ENCODE data around the gene PPP6R1. TPM values are rescaled to one million over a fixed set of nuclear protein-coding genes. Genes with fewer than 3 reads are reported as not detected.
A peak's percentile ranks its signal among the peaks of the same experiment; 100 is the strongest.

PPP6R1 gene
- total RNA-seq, 1 donor from 2014 or later = 63.0 TPM

GRCh38 chr19:55249841-55250240 is 9.0 kb downstream of the PPP6R1 start:
- Mint-ChIP-seq H3K4me3 (ENCODE audit: unreplicated experiment) (no peak overlapping the region), H3K9me3 (ENCODE audit: unreplicated experiment) (no peaks in the 10 kb centered on the region), H3K4me1 (ENCODE audit: unreplicated experiment) (peaks cover 26% of the 10 kb centered on the region), H3K27ac (ENCODE audit: unreplicated experiment) (no peak overlapping the region), H3K27me3 (ENCODE audit: unreplicated experiment) (no peaks in the 10 kb centered on the region), H3K36me3 (ENCODE audit: unreplicated experiment) (peaks cover 4% of the 10 kb centered on the region)
- TF ChIP-seq CTCF (IDR thresholded peaks at IDR 0.05) = no peak
- DNase-seq (ENCODE audit: extremely low spot score, unreplicated experiment) = no peak

GRCh38 chr19:55248704-55249103 is 10.1 kb downstream of the PPP6R1 start:
- no peaks in the 10 kb centered on the region for H3K9me3 Mint-ChIP-seq (ENCODE audit: unreplicated experiment)
- H3K27ac Mint-ChIP-seq (ENCODE audit: unreplicated experiment) = peak overlapping the region; percentile 62
- DNase-seq (ENCODE audit: extremely low spot score, unreplicated experiment) = no peak
- H3K4me1 Mint-ChIP-seq (ENCODE audit: unreplicated experiment) = peaks cover 22% of the 10 kb centered on the region
- no peak for TF ChIP-seq CTCF (IDR thresholded peaks at IDR 0.05)
- H3K4me3 Mint-ChIP-seq (ENCODE audit: unreplicated experiment) = no peak overlapping the region
- peaks cover 8% of the 10 kb centered on the region for H3K36me3 Mint-ChIP-seq (ENCODE audit: unreplicated experiment)
- H3K27me3 Mint-ChIP-seq (ENCODE audit: unreplicated experiment) = no peaks in the 10 kb centered on the region

DNA sequence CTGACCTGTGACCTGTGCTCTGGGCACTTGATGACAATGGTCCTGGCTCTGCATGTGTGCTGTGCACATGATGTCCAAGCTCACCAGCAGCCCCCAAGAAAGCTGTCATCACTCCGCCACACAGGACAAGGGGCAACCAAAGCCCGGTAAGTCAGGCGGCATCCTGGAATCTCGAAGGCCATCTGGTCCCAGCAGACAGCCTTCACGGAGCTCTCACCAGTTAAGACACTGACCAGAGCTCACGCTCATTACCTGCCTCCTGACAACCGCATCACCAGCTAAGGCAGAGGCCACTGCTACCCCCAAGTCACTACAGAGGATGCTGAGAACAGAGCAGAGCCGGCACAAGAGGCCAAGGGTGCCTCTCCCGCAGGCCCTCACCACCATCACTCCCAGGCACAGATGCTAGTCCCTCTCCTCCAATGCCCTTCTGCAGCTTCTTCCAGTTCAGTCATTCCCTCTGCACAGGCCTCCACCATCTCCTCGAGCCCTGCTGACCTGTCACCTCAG is 10.6 kb downstream of the PPP6R1 start:
- DNase-seq (ENCODE audit: extremely low spot score, unreplicated experiment) = no peak
- Mint-ChIP-seq H3K9me3 (ENCODE audit: unreplicated experiment) (no peaks in the 10 kb centered on the region), H3K4me3 (ENCODE audit: unreplicated experiment) (no peak overlapping the region), H3K36me3 (ENCODE audit: unreplicated experiment) (peaks cover 10% of the 10 kb centered on the region), H3K4me1 (ENCODE audit: unreplicated experiment) (peaks cover 22% of the 10 kb centered on the region), H3K27me3 (ENCODE audit: unreplicated experiment) (no peaks in the 10 kb centered on the region), H3K27ac (ENCODE audit: unreplicated experiment) (peak overlapping the region; percentile 62)
- no peak for TF ChIP-seq CTCF (IDR thresholded peaks at IDR 0.05)

GRCh38 chr19:55247621-55248099 is 11.2 kb downstream of the PPP6R1 start:
- H3K9me3 Mint-ChIP-seq (ENCODE audit: unreplicated experiment) = no peaks in the 10 kb centered on the region
- H3K27ac Mint-ChIP-seq (ENCODE audit: unreplicated experiment) = peak overlapping the region; percentile 62
- no peak for TF ChIP-seq CTCF (IDR thresholded peaks at IDR 0.05)
- no peak overlapping the region for H3K4me3 Mint-ChIP-seq (ENCODE audit: unreplicated experiment)
- peaks cover 12% of the 10 kb centered on the region for H3K36me3 Mint-ChIP-seq (ENCODE audit: unreplicated experiment)
- no peaks in the 10 kb centered on the region for H3K27me3 Mint-ChIP-seq (ENCODE audit: unreplicated experiment)
- DNase-seq (ENCODE audit: extremely low spot score, unreplicated experiment) = no peak
- peaks cover 22% of the 10 kb centered on the region for H3K4me1 Mint-ChIP-seq (ENCODE audit: unreplicated experiment)

GRCh38 chr19:55246462-55247451 is 12.1 kb downstream of the PPP6R1 start:
- peaks cover 13% of the 10 kb centered on the region for H3K36me3 Mint-ChIP-seq (ENCODE audit: unreplicated experiment)
- H3K4me3 Mint-ChIP-seq (ENCODE audit: unreplicated experiment) = no peak overlapping the region
- TF ChIP-seq CTCF (IDR thresholded peaks at IDR 0.05) = no peak
- H3K9me3 Mint-ChIP-seq (ENCODE audit: unreplicated experiment) = no peaks in the 10 kb centered on the region
- H3K27me3 Mint-ChIP-seq (ENCODE audit: unreplicated experiment) = no peaks in the 10 kb centered on the region
- H3K4me1 Mint-ChIP-seq (ENCODE audit: unreplicated experiment) = peaks cover 22% of the 10 kb centered on the region
- no peak overlapping the region for H3K27ac Mint-ChIP-seq (ENCODE audit: unreplicated experiment)
- no peak for DNase-seq (ENCODE audit: extremely low spot score, unreplicated experiment)
